Erythroblast (primary cell): ENCODE data around the gene ZNF709.
"Not testable (repeated sequence)": the region's sequence is repeated elsewhere in the genome, so short reads cannot be mapped to it uniquely, and the experiment has no call there.

Experiments
- DNase-seq, 2 experiments: peaks; one replicate each; lab custom pipeline; 2025; lab: John Stamatoyannopoulos, UW
- GATA1 ChIP-seq: IDR thresholded peaks from 2 replicates; pipeline ENCODE4 v1.6.1; 2011; ENCODE audit warnings: low read depth, mild to moderate bottlenecking, control low read depth, low read length, moderate library complexity
- POLR2A ChIP-seq: IDR thresholded peaks from 2 replicates; pipeline ENCODE4 v1.6.1; 2011; ENCODE audit warnings: mild to moderate bottlenecking, low read length

Gene ZNF709

DNA sequence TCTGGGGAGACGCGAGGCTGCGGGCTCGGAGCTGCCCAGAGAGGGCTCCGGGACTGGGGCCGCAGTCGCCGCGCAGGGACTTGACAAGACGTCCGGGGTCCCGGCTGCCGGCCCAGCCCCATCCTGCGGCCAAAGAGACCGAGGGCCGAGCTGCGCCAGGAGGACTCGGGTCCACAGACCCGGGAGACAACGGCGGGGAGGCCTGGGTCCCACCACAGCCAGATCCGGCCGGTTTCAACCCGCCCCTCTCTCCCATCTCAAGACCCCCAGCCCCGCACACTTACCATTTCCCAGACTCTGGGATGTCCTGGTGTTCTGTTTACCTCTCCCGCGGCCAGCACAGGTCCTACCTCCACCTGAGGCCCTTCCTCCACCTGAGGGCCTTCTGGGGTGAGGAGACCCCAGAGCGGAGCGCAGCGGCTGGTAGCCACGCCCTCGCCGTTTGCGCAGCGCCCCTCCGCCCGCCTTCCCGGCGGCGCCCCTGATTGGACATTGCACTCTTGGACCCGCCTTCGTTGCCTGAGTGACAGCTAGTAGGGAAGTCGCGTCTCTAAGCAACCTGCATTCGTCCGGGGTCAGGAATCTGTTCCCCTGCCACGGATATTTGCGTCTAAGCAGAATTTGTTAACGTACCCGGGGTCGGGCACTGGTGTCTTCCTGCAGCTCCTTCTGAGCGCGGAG is at the start of gene ZNF709:
Gene ZNF709, minus strand, starts transcription at position 446 of the 681 bp plus-strand sequence. Its CDS starts 159 bp downstream, at position 287.
- TF ChIP-seq POLR2A: no peak
- no peak for TF ChIP-seq GATA1
- peak; percentile 80 to 83 for DNase-seq

DNA sequence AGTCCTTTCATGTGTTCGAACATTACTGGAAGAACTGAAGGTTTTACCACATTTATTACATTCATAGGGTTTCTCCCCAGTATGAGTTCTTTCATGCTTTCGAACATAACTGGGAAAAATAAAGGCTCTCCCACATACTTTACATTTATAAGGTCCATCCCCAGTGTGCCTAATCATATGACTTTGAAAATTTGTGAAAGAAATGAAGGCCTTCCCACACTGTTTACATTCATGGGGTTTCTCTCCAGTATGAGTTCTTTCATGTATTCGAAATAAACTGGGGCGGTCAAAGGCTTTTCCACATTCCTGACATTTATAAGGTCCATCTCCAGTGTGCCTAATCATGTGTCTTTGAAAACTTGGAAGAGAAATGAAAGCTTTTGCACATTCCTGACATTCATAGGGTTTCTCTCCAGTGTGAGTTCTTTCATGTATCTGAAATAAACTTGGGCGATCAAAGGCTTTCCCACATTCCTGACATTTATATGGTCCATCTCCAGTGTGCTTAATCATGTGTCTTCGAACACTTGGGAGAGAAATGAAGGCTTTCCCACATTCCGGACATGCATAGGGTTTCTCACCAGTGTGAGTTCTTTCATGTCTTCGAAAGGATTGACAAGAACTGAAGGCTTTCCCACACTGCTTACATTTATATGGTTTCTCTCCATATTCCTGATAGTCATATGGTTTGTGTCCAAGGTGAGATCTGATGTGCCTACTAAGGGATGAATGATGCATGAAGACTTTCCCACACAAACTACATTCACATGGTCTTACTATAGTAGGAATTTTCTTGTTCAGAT is 42.6 kb upstream of the ZNF709 start:
- no peak for TF ChIP-seq POLR2A
- TF ChIP-seq GATA1: no peak
- DNase-seq: peak; percentile 54 to 74

DNA sequence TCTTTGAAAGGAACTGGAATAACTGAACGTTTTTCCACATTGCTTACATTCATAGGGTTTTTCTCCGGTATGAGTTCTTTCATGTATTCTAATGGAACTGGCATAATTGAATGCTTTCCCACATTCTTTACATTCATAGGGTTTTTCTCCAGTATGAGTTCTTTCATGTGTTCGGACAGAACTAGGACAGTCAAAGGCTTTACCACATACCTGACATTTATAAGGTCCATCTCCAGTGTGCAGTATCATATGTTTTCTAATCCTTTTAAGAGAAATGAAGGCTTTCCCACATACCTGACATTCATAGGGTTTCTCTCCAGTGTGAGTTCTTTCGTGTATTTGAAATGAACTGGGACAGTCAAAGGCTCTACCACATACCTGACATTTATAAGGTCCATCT is 41.9 kb upstream of the ZNF709 start:
- TF ChIP-seq GATA1 (no peak), POLR2A (no peak)
- DNase-seq: peak in 1 of 2 experiments; percentile 16

DNA sequence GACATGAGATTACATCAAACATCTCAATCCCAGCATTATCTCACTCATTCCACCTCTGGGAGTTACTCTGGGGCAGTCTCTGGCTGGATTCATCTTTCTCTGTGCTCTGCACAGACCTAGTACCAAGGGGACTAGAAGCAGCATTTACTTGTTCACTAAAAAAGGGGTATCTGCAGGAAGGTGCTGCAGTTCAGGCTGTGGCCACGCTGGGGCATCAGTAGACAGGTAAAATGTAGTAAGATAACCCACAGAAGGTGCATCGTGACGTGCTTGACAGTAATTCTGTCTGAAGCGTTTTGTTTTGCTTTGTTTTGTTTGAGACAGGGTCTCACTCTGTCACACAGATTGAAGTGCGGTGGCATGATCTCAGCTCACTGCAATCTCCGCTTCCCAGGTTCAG is 37.4 kb upstream of the ZNF709 start:
- peak; percentile 27 to 30 for DNase-seq
- no peak for TF ChIP-seq POLR2A
- TF ChIP-seq GATA1: no peak

DNA sequence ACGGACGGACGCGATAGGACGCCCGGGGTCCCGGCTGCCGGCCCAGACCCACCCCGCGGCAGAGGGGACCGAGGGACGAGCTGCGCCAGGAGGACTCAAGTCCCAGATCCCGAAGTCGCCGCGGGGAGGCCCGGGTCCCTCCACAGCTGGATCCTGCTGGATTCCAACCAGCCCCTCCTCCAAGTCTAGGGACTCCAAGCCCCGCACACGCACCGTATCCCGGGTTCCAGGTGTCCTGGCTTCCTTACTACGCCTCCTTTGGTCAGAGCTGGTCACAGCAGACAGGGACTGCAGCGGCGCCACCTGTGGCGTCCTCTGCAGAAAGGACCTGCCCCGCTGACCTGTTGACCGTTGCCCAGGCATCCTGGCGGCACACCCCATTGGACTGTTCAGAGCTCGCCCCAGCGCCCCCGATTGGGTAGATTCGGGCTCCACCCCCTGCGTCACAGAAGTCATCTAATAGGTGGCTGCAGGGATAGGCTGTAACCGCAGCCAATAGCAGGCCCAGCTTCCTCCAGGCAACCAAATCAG is 29.0 kb upstream of the ZNF709 start:
- no peak for DNase-seq
- no peak for TF ChIP-seq POLR2A
- TF ChIP-seq GATA1: no peak

DNA sequence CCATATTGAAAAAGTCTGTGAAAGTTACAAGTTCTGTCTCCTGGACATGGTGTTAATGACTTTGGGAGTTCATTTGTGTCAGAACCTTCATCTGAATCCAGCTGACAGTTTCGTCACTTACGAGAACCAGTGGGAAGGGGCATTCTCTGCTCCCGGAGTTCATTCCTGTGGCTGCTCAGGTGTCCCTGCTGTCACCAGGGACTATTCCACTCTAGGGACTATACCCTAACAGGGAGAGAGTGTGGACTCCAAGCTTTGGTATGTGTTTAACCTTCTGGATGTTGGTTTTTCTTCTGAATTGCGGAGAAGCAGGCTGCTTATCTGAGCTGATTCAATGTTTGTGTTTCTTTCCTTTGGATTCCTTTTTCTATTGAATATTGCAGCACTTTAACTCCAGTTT is 12.4 kb upstream of the ZNF709 start:
- TF ChIP-seq GATA1 (no peak), POLR2A (no peak)
- DNase-seq: no peak

DNA sequence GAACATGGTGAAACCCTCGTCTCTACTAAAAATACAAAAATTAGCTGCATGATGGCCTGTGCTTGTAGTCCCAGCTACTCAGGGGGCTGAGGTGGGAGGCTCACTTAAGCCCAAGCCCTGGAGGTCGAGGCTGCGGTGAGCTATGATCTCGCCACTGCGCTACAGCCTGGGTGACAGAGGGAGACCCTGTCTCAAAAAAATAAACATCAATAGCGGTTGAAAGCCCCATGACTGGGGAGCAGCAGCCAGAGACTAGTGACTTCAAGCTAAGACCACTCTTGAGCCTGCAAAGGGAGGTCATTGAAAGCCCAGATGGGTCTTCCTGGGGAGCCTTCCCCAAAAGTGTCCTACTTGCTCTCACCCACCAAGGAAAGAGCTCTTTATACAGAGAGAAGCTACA is 11.9 kb upstream of the ZNF709 start:
- no peak for TF ChIP-seq GATA1
- no peak for TF ChIP-seq POLR2A
- DNase-seq: no peak

DNA sequence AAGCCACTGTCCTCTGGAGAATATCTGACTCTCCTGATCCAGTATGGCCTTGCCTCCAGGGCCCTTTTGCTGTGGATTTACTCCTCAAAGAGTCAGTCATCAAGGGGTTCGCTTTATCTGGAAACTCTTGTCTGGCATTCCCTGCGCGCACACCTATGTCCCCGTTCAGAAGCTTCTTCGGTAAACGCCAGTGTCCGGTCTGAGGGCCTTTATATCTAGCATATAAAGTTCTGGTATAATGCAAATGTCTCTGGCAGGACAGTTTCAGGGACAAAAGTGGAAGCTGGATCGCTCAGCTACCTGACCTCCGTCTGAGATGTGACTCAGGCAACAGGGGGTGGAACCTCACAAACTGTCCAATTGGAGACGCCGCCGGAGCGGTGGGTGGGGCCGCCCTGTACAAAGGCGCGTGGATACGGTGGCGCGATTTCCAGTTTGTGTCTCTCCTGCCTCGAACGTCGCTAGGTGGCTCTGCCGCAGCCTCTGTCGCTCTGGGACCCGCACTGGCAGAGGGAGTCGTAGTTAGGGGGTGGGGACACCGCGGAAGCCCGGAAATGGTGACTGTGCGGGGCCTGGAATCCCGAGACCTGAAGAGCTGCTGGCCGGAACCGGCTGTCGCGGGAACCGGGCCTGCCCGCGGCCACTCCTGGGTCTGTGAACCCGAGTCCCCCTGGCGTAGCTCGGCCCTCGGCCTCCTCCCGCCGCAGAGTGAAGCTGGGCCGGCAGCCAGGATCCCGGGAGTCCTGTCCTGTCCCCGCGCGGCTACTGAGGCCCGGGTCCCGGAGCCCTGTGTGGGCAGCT is 10.6 kb upstream of the ZNF709 start:
- peak; percentile 94 for DNase-seq
- peak; percentile 85 for TF ChIP-seq POLR2A
- no peak for TF ChIP-seq GATA1

DNA sequence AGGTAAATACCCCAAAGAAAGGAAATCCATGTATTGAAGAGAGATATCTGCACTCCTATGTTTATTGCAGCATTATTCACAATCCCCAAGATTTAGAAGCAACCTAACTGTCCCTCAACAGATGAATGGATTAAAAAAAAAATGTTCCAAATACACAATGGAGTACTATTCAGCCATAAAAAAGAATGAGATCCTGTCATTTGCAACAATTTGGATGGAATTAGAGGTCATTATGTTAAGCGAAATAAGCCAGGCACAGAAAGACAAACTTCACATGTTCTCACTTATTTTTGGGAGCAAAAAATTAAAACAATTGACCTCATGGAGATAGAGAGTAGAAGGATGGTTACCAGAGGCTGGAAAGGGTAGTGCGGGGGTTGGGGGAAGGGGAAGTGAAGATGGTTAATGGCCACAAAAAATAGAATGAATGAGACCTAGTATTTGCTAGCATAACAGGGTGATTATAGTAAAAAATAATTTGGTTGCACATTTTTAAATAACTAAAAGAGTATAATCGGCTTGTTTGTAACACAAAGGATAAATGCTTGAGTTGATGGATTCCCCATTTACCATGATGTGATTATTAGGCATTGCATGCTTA is 9.7 kb upstream of the ZNF709 start:
- no peak for TF ChIP-seq POLR2A
- TF ChIP-seq GATA1: no peak
- peak; percentile 5 to 20 for DNase-seq

DNA sequence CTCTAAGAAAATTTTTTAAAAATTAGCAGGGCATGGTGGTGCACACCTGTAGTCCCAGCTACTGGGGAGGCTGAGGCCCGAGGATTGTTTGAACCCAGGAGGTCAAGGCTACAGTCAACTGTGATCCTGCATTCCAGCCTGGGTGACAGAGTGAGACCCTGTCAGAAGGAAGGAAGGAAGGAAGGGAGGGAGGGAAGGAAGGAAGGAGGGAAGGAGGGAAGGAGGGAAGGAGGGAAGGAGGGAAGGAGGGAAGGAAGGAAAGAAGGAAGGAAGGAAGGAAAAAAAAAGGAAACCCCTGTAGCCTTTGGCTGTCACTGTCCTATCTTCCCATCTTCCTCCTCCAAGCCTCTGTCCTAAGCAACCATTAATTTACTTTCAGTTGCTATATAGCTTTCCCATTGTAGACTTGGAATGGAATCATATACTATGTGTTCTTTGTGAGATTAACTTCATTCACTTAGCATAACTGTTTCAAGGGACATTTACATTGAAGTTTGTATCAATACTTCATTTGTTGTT is 1.7 kb upstream of the ZNF709 start:
- DNase-seq: not testable (repeated sequence)

DNA sequence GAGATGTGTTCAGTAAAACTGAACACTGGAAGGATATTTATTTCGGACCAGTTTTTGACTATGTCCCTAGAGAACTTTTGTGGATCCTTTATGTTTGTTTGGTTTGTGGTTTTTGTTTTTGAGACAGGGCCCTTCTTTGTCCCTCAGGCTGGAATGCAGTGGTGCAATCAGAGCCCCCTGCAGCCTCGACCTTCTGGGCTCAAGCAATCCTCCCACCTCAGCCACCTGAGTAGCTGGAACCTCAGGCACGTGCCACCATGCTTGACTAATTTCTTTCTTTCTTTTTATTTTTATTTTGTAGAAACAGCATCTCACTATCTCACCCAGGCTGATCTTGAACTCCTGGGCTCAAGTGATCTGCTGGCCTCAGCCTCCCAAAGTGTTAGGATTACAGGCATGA is 955 bp upstream of the ZNF709 start:
- DNase-seq: no peak
- TF ChIP-seq GATA1: no peak
- TF ChIP-seq POLR2A: no peak

DNA sequence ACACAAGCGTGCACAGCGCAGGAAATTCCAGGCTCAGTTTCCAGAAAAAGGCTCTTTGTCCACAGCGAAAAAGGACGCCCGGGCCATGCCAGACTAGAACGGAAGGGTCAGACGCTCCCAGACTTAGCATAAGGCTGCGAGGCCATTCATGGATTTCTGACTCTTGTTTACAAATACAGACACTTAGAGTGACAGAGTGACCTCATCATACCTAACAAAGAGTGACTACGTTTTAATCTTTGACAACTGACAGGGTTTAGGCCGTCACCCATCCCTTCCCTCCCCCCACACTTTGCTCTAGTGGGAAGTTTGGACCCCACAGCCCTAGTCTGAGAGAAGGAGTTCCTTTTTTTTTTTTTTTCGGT is 418 bp upstream of the ZNF709 start:
- TF ChIP-seq GATA1 (no peak), POLR2A (no peak)

DNA sequence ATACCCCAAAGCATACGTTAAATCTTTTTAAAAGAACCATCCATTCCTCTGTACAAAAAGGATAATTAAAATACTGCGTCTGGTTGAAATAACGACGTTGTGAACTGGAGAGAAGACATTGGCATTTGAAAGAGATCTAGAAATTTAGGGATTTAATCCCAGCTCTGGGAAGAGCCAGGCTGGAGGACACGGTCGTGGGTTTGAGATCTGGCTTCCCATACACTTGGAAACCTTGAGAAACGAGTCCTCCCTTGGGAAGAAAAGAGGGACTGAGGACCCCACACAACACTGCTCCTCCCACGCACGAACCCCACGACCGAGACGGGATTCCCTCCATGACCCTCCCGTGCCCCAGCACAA is 625 bp downstream of the ZNF709 start:
- DNase-seq: peak in 1 of 2 experiments; percentile 31
- no peak for TF ChIP-seq GATA1
- no peak for TF ChIP-seq POLR2A

More for the DNA sequence above, 418 bp upstream of the ZNF709 start:
- peak in 1 of 2 experiments; percentile 48 for DNase-seq

DNA sequence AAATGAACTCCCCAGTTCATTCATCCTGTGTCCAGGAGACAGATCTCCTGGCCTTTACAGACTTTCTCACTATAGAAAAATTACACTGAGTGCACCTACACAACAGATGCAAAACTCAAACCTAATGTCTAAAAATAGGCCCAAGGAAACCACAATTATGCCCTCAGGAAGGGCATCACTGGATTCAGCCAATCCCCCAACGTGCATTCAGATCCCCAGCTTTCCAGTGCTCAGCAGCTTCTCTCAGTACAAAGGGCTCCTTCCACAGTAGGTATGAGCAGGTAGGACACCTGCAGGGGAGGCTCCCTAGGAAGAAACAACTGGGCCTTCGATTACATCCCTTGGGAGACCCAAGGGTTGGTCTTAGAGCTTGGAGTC is 2.1 kb downstream of the ZNF709 start:
- DNase-seq: no peak
- TF ChIP-seq POLR2A (no peak), GATA1 (no peak)
